ENCODE data around the gene SULT6B1. TPM values are rescaled to one million over a fixed set of nuclear protein-coding genes. Genes with fewer than 3 reads are reported as not detected.

SULT6B1 gene
- total and polyA plus RNA-seq, 2 donors (not counting 1 experiment from before 2014, with no cell fraction given), result not detected

GRCh38 chr2:37146062-37146461 lies 42.4 kb downstream of the SULT6B1 start:
- ChIA-PET CTCF (interaction anchor here (0.6 to 1.3 kb wide), 3 partner anchors 13 to 731 kb away, joined by 3 to 4 read pairs (median 3); no protein-coding TSS in a partner anchor), POLR2A (interaction anchor here (0.6 to 1.6 kb wide), 2 partner anchors 9 to 72 kb away, joined by 3 read pairs; no protein-coding TSS in a partner anchor)
- H3K27me3 ChIP-seq (replicated peaks in 1 of 4; ENCODE audit: control extremely low read depth in 1 of 4, control insufficient read depth in 3 of 4, insufficient read depth in 4 of 4, low read length in 3 of 4), result no peaks in the 10 kb centered on the region
- H3K27me3 Mint-ChIP-seq, result no peaks in the 10 kb centered on the region
- peaks cover 10 to 45% of the 10 kb centered on the region in 2 experiments for H3K36me3 ChIP-seq (replicated peaks in 1 of 2; ENCODE audit: control extremely low read depth in 1 of 2, control insufficient read depth in 1 of 2, extremely low read depth in 1 of 2, insufficient read depth in 2 of 2, low read length in 1 of 2)
- ATAC-seq (ENCODE audit: low read depth) (no peak), DNase-seq (no peak)
- intact Hi-C loops (cut with micrococcal nuclease), result no loop called here
- H2AFZ ChIP-seq (ENCODE audit: insufficient read depth, low read depth, low read length, poor library complexity, severe bottlenecking), result no peak overlapping the region
- H4K20me1 ChIP-seq (ENCODE audit: control insufficient read depth, insufficient read depth, low read length, poor library complexity, severe bottlenecking), result no peaks in the 10 kb centered on the region
- H3K9ac ChIP-seq (ENCODE audit: low read length), result no peak overlapping the region
- no peaks in the 10 kb centered on the region for H3K9me3 ChIP-seq (ENCODE audit: control extremely low read depth in 1 of 3, control insufficient read depth in 2 of 3, insufficient read depth in 1 of 3, low read length in 2 of 3)
- no peak overlapping the region for H3K4me3 Mint-ChIP-seq
- no CpG with 5 or more reads among the region's 2 CpGs for WGBS (ENCODE audit: insufficient coverage)
- no peak overlapping the region for H3K27ac ChIP-seq (ENCODE audit: low read length in 2 of 2)
- H3K4me1 ChIP-seq (ENCODE audit: control insufficient read depth in 2 of 2, insufficient read depth in 2 of 2, low read length in 2 of 2), result peaks cover 0 to 4% of the 10 kb centered on the region in 2 donors
- H3K4me3 ChIP-seq (ENCODE audit: control extremely low read depth in 1 of 5, extremely low read depth in 1 of 5, insufficient read depth in 1 of 5, low read depth in 2 of 5, low read length in 4 of 5), result no peak overlapping the region
- H3K9me3 Mint-ChIP-seq (ENCODE audit: insufficient read depth), result no peaks in the 10 kb centered on the region
- H3K27ac Mint-ChIP-seq, result no peak overlapping the region
- no peak overlapping the region for H3K4me2 ChIP-seq (replicated peaks; ENCODE audit: low read depth, low read length, poor library complexity, severe bottlenecking)
- TF ChIP-seq, protein P1, sequence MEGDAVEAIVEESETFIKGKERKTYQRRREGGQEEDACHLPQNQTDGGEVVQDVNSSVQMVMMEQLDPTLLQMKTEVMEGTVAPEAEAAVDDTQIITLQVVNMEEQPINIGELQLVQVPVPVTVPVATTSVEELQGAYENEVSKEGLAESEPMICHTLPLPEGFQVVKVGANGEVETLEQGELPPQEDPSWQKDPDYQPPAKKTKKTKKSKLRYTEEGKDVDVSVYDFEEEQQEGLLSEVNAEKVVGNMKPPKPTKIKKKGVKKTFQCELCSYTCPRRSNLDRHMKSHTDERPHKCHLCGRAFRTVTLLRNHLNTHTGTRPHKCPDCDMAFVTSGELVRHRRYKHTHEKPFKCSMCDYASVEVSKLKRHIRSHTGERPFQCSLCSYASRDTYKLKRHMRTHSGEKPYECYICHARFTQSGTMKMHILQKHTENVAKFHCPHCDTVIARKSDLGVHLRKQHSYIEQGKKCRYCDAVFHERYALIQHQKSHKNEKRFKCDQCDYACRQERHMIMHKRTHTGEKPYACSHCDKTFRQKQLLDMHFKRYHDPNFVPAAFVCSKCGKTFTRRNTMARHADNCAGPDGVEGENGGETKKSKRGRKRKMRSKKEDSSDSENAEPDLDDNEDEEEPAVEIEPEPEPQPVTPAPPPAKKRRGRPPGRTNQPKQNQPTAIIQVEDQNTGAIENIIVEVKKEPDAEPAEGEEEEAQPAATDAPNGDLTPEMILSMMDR (IDR thresholded peaks at IDR 0.05), result no peak
- TF ChIP-seq EZH2 (IDR thresholded peaks at IDR 0.05; ENCODE audit: borderline replicate concordance, insufficient read depth, low read depth, low read length, poor library complexity, severe bottlenecking), result no peak
- H3K4me1 Mint-ChIP-seq, result peaks cover 12% of the 10 kb centered on the region
- peaks cover 8% of the 10 kb centered on the region for H3K79me2 ChIP-seq (ENCODE audit: control insufficient read depth, insufficient read depth, low read length)

- DNase-seq, result no peak
- no peak overlapping the region for H3K4me3 ChIP-seq (ENCODE audit: control extremely low read depth in 1 of 5, extremely low read depth in 1 of 5, insufficient read depth in 1 of 5, low read depth in 2 of 5, low read length in 4 of 5)
- H3K4me1 ChIP-seq (ENCODE audit: control insufficient read depth in 2 of 2, insufficient read depth in 2 of 2, low read length in 2 of 2), result peaks cover 0 to 4% of the 10 kb centered on the region in 2 donors
- no peaks in the 10 kb centered on the region for H3K27me3 ChIP-seq (replicated peaks in 1 of 4; ENCODE audit: control extremely low read depth in 1 of 4, control insufficient read depth in 3 of 4, insufficient read depth in 4 of 4, low read length in 3 of 4)
- no peaks in the 10 kb centered on the region for H4K20me1 ChIP-seq (ENCODE audit: control insufficient read depth, insufficient read depth, low read length, poor library complexity, severe bottlenecking)
- peaks cover 3% of the 10 kb centered on the region for H3K4me1 Mint-ChIP-seq
- no peak for ATAC-seq (ENCODE audit: low read depth)
- peaks cover 12 to 61% of the 10 kb centered on the region in 2 experiments for H3K36me3 ChIP-seq (replicated peaks in 1 of 2; ENCODE audit: control extremely low read depth in 1 of 2, control insufficient read depth in 1 of 2, extremely low read depth in 1 of 2, insufficient read depth in 2 of 2, low read length in 1 of 2)
- no peak overlapping the region for H3K9ac ChIP-seq (ENCODE audit: low read length)
- peaks cover 6% of the 10 kb centered on the region for H3K79me2 ChIP-seq (ENCODE audit: control insufficient read depth, insufficient read depth, low read length)
- no peak overlapping the region for H2AFZ ChIP-seq (ENCODE audit: insufficient read depth, low read depth, low read length, poor library complexity, severe bottlenecking)
- ChIA-PET CTCF (no interaction called here), POLR2A (no interaction called here)
- TF ChIP-seq, protein P1 (IDR thresholded peaks at IDR 0.05), result no peak
- TF ChIP-seq EZH2 (IDR thresholded peaks at IDR 0.05; ENCODE audit: borderline replicate concordance, insufficient read depth, low read depth, low read length, poor library complexity, severe bottlenecking), result no peak
- intact Hi-C loops (cut with micrococcal nuclease), result no loop called here
- no peaks in the 10 kb centered on the region for H3K9me3 Mint-ChIP-seq (ENCODE audit: insufficient read depth)
- H3K4me2 ChIP-seq (replicated peaks; ENCODE audit: low read depth, low read length, poor library complexity, severe bottlenecking), result no peak overlapping the region
- H3K9me3 ChIP-seq (ENCODE audit: control extremely low read depth in 1 of 3, control insufficient read depth in 2 of 3, insufficient read depth in 1 of 3, low read length in 2 of 3), result no peaks in the 10 kb centered on the region
- H3K4me3 Mint-ChIP-seq, result no peak overlapping the region
- H3K27ac Mint-ChIP-seq, result no peak overlapping the region
- no peak overlapping the region for H3K27ac ChIP-seq (ENCODE audit: low read length in 2 of 2)
- H3K27me3 Mint-ChIP-seq, result no peaks in the 10 kb centered on the region
- WGBS (ENCODE audit: insufficient coverage), result no CpG with 5 or more reads among the region's 1 CpG
Measured at GRCh38 chr2:37143974-37144373, 44.5 kb downstream of the SULT6B1 start.

Measured in B cell (primary cell).